IPS-18c (cell line): Measurements from ENCODE around the gene VAMP5.
"Not testable (repeated sequence)": the region's sequence is repeated elsewhere in the genome, so short reads cannot be mapped to it uniquely, and the experiment has no call there.

ENCODE experiments used
- H3K4me3 ChIP-seq: 2 replicates; pipeline ENCODE4 v1.7.0; 2013; ENCODE audit warnings: low read depth, mild to moderate bottlenecking, low read length, moderate library complexity; ENCODE audit not compliant: insufficient read depth
- H3K9me3 ChIP-seq: one replicate; pipeline ENCODE4 v1.6.1; 2013; ENCODE audit warnings: mild to moderate bottlenecking, low read length, moderate library complexity; ENCODE audit not compliant: control insufficient read depth, insufficient read depth

VAMP5 gene

GRCh38 chr2:85593023-85593422 is 8.8 kb downstream of the VAMP5 start:
- no peaks in the 10 kb centered on the region for H3K9me3 ChIP-seq
- H3K4me3 ChIP-seq = no peak overlapping the region

DNA sequence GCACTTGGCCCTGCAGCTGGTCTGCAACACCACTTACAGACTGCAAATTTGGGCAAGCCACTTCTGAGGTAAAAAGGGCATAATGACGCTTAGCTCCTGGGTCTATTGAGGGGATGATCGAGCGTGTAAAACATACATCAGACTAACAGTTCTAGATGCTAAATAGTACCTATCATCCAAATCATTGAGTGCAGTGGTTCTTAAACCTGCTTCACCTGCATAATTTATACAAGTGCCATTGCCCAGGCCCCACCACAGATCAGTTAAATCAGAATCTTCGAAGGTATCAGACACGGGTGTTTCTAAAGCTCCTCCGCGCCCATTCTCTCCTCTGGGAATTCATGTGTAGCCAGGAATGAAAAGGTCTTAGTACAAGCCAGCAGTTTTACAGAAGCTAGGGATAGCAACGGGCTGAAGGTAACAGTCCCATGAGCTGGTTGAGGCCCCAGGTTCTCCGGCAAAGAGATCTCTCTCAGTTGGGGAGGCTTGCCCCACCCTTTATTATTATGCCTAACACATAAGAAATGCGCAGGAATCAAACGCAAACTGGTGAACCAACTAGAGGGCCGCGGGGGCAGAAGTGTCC is 10.6 kb downstream of the VAMP5 start:
- H3K9me3 ChIP-seq = no peaks in the 10 kb centered on the region
- peak overlapping the region; percentile 99 for H3K4me3 ChIP-seq

- Histone ChIP-seq H3K4me3 (peak within 1 kb of the TSS; percentile 99), H3K9me3 (no peaks in the 10 kb centered on the region)
Measured at GRCh38 chr2:85595301-85596025, 11.2 kb downstream of the VAMP5 start, which contains the start of gene RNF181. Gene RNF181, plus strand, starts transcription at chr2:85595745. Its CDS starts 19 bp downstream, at chr2:85595764.

DNA sequence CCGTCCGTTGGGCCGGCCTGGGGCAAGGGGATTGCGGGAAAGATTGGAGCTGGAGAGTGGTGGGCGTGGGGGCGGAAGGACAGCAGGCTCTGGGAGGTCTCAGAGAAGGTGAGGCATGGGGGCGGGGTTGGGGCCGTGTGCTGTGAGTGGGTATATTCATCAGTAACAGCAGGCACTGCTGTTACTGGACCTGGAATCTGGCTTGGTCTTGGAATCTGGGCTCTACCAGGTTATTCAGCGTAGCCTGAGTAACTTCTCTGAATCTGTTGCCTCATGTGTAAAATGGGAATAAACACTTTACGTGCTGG is 11.7 kb downstream of the VAMP5 start:
- H3K9me3 ChIP-seq = no peaks in the 10 kb centered on the region
- H3K4me3 ChIP-seq = peak overlapping the region; percentile 99

- Histone ChIP-seq H3K4me3 (peak overlapping the region; percentile 99), H3K9me3 (no peaks in the 10 kb centered on the region)
Measured at GRCh38 chr2:85596486-85597143, 12.4 kb downstream of the VAMP5 start.

DNA sequence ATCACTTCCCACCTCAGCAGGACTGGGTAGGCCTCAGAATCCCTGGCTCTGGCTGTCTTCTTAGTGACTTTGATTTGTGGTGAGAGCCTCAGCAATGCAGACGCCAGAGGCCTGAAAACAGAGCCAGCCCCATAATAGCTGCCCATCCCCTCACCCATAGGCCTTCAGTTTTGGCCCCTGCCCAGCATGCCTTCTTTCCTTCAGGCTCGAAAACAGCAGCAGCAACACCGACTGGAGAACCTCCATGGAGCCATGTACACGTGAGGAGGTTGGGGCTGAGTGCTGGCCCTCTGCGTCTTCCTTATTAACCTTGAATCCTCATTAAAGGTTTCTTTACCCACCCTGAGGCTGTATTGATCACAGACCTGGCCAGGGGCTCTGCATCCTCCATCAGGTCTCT is 13.0 kb downstream of the VAMP5 start:
- H3K4me3 ChIP-seq = no peak overlapping the region

DNA sequence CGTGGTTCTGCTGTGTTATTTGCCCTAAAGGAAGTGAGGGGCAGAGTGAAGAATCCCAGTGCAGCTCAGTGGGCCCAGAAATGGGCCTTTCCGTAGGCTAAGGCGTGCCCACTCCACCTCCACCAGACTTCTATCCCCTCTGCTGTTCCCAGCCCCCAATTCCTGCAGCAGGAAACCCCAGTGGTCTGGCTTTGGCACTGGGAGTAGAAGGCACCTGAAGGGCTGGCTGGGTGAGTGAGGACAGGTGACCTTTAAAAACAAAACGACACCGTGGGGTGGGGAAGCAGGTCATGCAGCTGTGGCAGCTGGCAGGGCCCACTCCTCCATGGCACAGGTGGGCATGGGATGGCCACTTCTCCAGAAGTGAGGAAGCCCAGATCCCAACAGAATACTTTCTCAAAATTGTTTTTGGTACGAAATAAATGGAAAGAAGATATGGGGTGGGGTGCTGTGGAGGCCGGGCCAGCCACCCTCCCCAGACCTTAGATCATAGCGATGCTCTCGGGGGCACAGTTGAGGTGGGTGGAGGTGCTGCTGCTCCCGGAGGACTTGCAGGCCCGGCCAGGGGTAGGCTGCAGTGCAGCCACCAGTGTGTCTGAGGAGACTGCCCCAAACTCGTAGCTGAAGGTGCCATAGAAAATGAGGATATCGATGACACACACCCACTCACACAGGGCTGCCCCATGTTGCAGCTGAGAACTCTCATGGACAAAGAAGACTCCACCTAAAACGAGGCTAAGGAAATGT is 14.5 kb downstream of the VAMP5 start:
- H3K4me3 ChIP-seq = no peak overlapping the region
- no peaks in the 10 kb centered on the region for H3K9me3 ChIP-seq

More for the DNA sequence above, 13.0 kb downstream of the VAMP5 start:
- H3K9me3 ChIP-seq = no peaks in the 10 kb centered on the region

- Histone ChIP-seq H3K9me3 (no peaks in the 10 kb centered on the region), H3K4me3 (no peak overlapping the region)
Measured at GRCh38 chr2:85599468-85600234, 15.4 kb downstream of the VAMP5 start.

- no peak overlapping the region for H3K4me3 ChIP-seq
- H3K9me3 ChIP-seq = no peaks in the 10 kb centered on the region
Measured at GRCh38 chr2:85600235-85600575, 16.0 kb downstream of the VAMP5 start.

- Histone ChIP-seq H3K9me3 (no peaks in the 10 kb centered on the region), H3K4me3 (peak overlapping the region; percentile 73)
Measured at GRCh38 chr2:85600951-85601770, 16.9 kb downstream of the VAMP5 start.

- no peaks in the 10 kb centered on the region for H3K9me3 ChIP-seq
- H3K4me3 ChIP-seq = peak overlapping the region; percentile 73
Measured at GRCh38 chr2:85601771-85602475, 17.7 kb downstream of the VAMP5 start.

DNA sequence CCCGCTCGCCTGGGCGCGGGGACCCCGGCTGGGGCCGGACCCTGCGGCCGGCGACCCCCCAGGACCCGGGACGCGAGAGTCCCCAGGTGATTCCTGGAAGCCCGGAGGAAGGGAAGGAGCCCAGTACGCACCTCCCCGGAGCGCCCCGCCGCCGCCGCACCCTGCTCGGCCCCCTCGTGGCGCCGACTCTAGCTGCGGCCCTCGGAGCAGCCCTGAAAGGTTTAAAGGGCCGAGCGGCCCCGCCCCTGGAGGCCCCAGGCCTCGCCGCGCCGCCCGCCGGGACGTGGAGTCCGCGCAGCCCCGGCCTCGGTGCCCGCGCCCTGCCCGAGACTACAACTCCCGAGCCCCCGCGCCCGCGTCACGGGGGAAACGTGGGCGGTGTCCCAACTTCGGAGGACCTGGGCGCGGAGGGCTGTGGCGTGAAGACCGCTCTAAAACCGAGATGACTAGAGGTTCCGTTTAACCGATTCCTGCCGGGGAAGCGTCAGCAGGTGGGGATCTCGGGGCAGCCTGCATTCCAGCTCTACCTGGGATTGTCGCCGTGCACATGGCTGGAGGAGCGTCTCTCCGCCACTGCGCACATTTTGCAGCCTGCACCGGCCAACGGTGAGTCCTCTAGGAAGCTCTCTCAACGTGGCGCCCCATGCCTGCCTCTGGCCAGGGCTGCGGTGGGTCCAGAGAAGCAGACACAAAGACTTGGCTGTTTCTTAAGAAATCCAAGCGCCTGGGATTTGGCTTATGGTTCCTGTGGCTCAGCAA is 18.4 kb downstream of the VAMP5 start, which contains the start of gene TMEM150A:
TSS of gene TMEM150A (minus strand) at position 223 of the 759 bp plus-strand sequence. CDS start 750 bp downstream, outside the sequence.
- H3K9me3 ChIP-seq = no peaks in the 10 kb centered on the region
- H3K4me3 ChIP-seq = peak within 1 kb of the TSS; percentile 73

DNA sequence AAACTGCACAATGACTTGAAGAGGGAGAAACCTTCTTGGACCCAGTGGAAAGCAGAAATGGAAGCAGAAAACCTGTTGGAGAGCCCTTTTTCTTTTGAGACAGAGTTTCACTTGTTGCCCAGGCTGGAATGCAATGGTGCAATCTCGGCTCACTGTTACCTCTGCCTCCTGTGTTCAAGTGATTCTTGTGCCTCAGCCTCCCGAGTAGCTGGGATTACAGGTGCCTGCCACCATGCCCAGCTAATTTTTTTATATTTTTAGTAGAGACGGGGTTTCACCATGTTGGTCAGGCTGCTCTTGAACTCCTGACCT is 19.9 kb downstream of the VAMP5 start:
- not testable (repeated sequence) for H3K4me3 ChIP-seq, H3K9me3 ChIP-seq

- Histone ChIP-seq H3K4me3 (no peak overlapping the region), H3K9me3 (no peaks in the 10 kb centered on the region)
Measured at GRCh38 chr2:85604568-85605339, 20.5 kb downstream of the VAMP5 start.
